T-helper 2 cell treated with Interferon-gamma antibody and Interleukin-4, amounts not matched to agents 5 μg/mL and 100 μg/mL, for 36 hours (primary cell): ENCODE results near the gene NELFA.

Source experiments
- DNase-seq: peaks from one replicate; pipeline ENCODE4 v3.0.0; 2021; ENCODE audit warnings: low spot score
- H3K27ac Mint-ChIP-seq: one replicate; pipeline ENCODE4 v1.8.0; 2021; ENCODE audit warnings: mild to moderate bottlenecking, mixed read lengths
- H3K27me3 Mint-ChIP-seq: one replicate; pipeline ENCODE4 v1.8.0; 2021; ENCODE audit warnings: low read depth, mixed read lengths
- H3K36me3 Mint-ChIP-seq: one replicate; pipeline ENCODE4 v1.8.0; 2021; ENCODE audit warnings: low read depth, mixed read lengths
- H3K4me1 Mint-ChIP-seq: one replicate; pipeline ENCODE4 v1.8.0; 2021; ENCODE audit warnings: low read depth, mixed read lengths
- H3K4me3 Mint-ChIP-seq: one replicate; pipeline ENCODE4 v1.8.0; 2022; ENCODE audit warnings: mild to moderate bottlenecking, moderate library complexity, mixed read lengths
- H3K9me3 Mint-ChIP-seq: one replicate; pipeline ENCODE4 v1.8.0; 2021; ENCODE audit warnings: mixed read lengths

NELFA gene

GRCh38 chr4:1945912-1946311, 62.9 kb downstream of the NELFA start:
- H3K9me3 Mint-ChIP-seq: no peaks in the 10 kb centered on the region
- no peak overlapping the region for H3K27ac Mint-ChIP-seq
- H3K4me1 Mint-ChIP-seq: no peaks in the 10 kb centered on the region
- no peak overlapping the region for H3K4me3 Mint-ChIP-seq
- no peak for DNase-seq
- H3K27me3 Mint-ChIP-seq: no peaks in the 10 kb centered on the region
- H3K36me3 Mint-ChIP-seq: peaks cover 52% of the 10 kb centered on the region

GRCh38 chr4:1945124-1945895, 63.5 kb downstream of the NELFA start:
- Mint-ChIP-seq H3K4me1 (no peaks in the 10 kb centered on the region), H3K9me3 (no peaks in the 10 kb centered on the region), H3K4me3 (no peak overlapping the region), H3K36me3 (peaks cover 56% of the 10 kb centered on the region), H3K27me3 (no peaks in the 10 kb centered on the region), H3K27ac (no peak overlapping the region)
- DNase-seq: no peak

- no peaks in the 10 kb centered on the region for H3K9me3 Mint-ChIP-seq
- H3K4me3 Mint-ChIP-seq: no peak overlapping the region
- no peaks in the 10 kb centered on the region for H3K27me3 Mint-ChIP-seq
- H3K36me3 Mint-ChIP-seq: peaks cover 59% of the 10 kb centered on the region
- H3K4me1 Mint-ChIP-seq: no peaks in the 10 kb centered on the region
- no peak for DNase-seq
- no peak overlapping the region for H3K27ac Mint-ChIP-seq
These were observed 64.8 kb downstream of the NELFA start for GRCh38 chr4:1943928-1944327.

- peaks cover 62% of the 10 kb centered on the region for H3K36me3 Mint-ChIP-seq
These were observed 68.2 kb downstream of the NELFA start for GRCh38 chr4:1940566-1940965.

GRCh38 chr4:1939664-1940509, 68.9 kb downstream of the NELFA start:
- no peaks in the 10 kb centered on the region for H3K4me1 Mint-ChIP-seq
- no peaks in the 10 kb centered on the region for H3K27me3 Mint-ChIP-seq
- no peak overlapping the region for H3K27ac Mint-ChIP-seq
- no peak overlapping the region for H3K4me3 Mint-ChIP-seq
- H3K36me3 Mint-ChIP-seq: peaks cover 60% of the 10 kb centered on the region
- no peak for DNase-seq
- H3K9me3 Mint-ChIP-seq: no peaks in the 10 kb centered on the region

More at GRCh38 chr4:1940566-1940965, 68.2 kb downstream of the NELFA start:
- DNase-seq: no peak
- H3K4me1 Mint-ChIP-seq: no peaks in the 10 kb centered on the region
- no peak overlapping the region for H3K27ac Mint-ChIP-seq
- H3K4me3 Mint-ChIP-seq: no peak overlapping the region
- no peaks in the 10 kb centered on the region for H3K27me3 Mint-ChIP-seq
- no peaks in the 10 kb centered on the region for H3K9me3 Mint-ChIP-seq

GRCh38 chr4:1938027-1938426, 70.7 kb downstream of the NELFA start:
- H3K4me3 Mint-ChIP-seq: no peak overlapping the region
- no peak for DNase-seq
- no peaks in the 10 kb centered on the region for H3K27me3 Mint-ChIP-seq
- no peak overlapping the region for H3K27ac Mint-ChIP-seq
- no peaks in the 10 kb centered on the region for H3K4me1 Mint-ChIP-seq
- no peaks in the 10 kb centered on the region for H3K9me3 Mint-ChIP-seq
- peaks cover 53% of the 10 kb centered on the region for H3K36me3 Mint-ChIP-seq

GRCh38 chr4:1937550-1937949, 71.2 kb downstream of the NELFA start:
- Mint-ChIP-seq H3K36me3 (peaks cover 50% of the 10 kb centered on the region), H3K27me3 (no peaks in the 10 kb centered on the region), H3K4me1 (no peaks in the 10 kb centered on the region), H3K9me3 (no peaks in the 10 kb centered on the region), H3K4me3 (no peak overlapping the region), H3K27ac (no peak overlapping the region)
- DNase-seq: no peak

- no peak overlapping the region for H3K4me3 Mint-ChIP-seq
- no peak overlapping the region for H3K27ac Mint-ChIP-seq
- H3K4me1 Mint-ChIP-seq: peaks cover 7% of the 10 kb centered on the region
- no peaks in the 10 kb centered on the region for H3K9me3 Mint-ChIP-seq
- H3K36me3 Mint-ChIP-seq: peaks cover 47% of the 10 kb centered on the region
- no peak for DNase-seq
- H3K27me3 Mint-ChIP-seq: no peaks in the 10 kb centered on the region
These were observed 75.1 kb downstream of the NELFA start for GRCh38 chr4:1933700-1934099.

GRCh38 chr4:1932736-1933135, 76.0 kb downstream of the NELFA start:
- Mint-ChIP-seq H3K4me1 (peaks cover 7% of the 10 kb centered on the region), H3K36me3 (peaks cover 51% of the 10 kb centered on the region), H3K27ac (no peak overlapping the region), H3K27me3 (no peaks in the 10 kb centered on the region), H3K9me3 (no peaks in the 10 kb centered on the region), H3K4me3 (no peak overlapping the region)
- no peak for DNase-seq
